Activated naive CD4-positive, alpha-beta T cell treated with anti-CD3 and anti-CD28 coated beads, Interleukin-2, amount 50 U/mL, for 24 hours (primary cell): ENCODE data around the gene S100B.
"Not testable (repeated sequence)": the region's sequence is repeated elsewhere in the genome, so short reads cannot be mapped to it uniquely, and the experiment has no call there.

ENCODE experiments used
- H3K27ac Mint-ChIP-seq: one replicate; pipeline ENCODE4 v1.8.0; 2021; ENCODE audit warnings: mild to moderate bottlenecking, mixed read lengths
- H3K27me3 Mint-ChIP-seq: one replicate; pipeline ENCODE4 v1.8.0; 2021; ENCODE audit warnings: mixed read lengths
- H3K36me3 Mint-ChIP-seq: one replicate; pipeline ENCODE4 v1.8.0; 2021; ENCODE audit warnings: mixed read lengths
- H3K4me1 Mint-ChIP-seq: one replicate; pipeline ENCODE4 v1.8.0; 2021; ENCODE audit warnings: mixed read lengths
- H3K4me3 Mint-ChIP-seq: one replicate; pipeline ENCODE4 v1.8.0; 2021; ENCODE audit warnings: mild to moderate bottlenecking, mixed read lengths
- H3K9me3 Mint-ChIP-seq: one replicate; pipeline ENCODE4 v1.8.0; 2021; ENCODE audit warnings: mixed read lengths

The S100B gene

DNA sequence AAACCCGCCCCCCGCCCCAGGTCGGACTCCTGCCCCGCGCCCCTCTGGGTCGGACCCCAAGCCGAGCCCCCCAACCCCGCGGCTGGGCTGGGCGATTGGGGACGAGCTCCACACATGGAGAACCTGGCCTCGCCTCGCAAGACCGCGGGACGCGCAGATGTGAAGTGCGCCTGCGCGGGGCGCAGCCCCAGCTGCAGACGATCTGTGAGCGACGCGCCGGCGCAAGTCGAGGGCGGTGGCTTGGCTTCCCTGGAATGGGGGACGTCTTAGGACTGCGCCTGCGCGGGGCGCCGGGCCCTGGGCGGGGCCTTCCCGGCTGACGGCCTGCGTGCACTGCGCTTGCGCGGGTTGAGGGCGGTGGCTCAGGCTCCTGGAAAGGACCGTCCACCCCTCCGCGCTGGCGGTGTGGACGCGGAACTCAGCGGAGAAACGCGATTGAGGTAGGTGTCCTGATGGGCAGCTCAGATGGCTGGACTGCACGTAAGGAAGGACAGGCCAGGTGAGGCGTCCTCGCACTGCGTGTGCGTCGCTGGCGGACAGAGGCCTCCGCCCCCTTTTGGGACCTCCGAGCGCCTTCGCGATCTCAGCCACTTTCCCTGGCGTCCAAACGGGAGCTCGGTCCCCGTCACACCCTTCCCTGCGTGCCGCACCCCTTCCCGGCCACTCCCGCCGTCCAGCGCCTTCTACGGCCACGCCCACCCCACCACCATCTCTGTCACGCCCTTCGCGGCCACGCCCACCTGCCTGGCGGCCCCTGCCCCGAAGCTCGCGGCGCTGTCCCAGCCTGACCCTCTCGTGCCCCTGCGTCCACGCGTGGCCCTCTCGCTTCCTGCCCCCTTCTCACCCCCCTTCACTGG, 30.7 kb upstream of the S100B start, which contains the start of gene PRMT2:
PRMT2 (plus strand) TSS at position 351 of the 857 bp plus-strand sequence. CDS start 1,278 bp downstream, outside the sequence.
- no peaks in the 10 kb centered on the region for H3K27me3 Mint-ChIP-seq
- H3K9me3 Mint-ChIP-seq: no peaks in the 10 kb centered on the region
- H3K36me3 Mint-ChIP-seq: peaks cover under 1% of the 10 kb centered on the region
- peak within 1 kb of the TSS; percentile 96 for H3K27ac Mint-ChIP-seq
- H3K4me3 Mint-ChIP-seq: peak within 1 kb of the TSS; percentile 96
- H3K4me1 Mint-ChIP-seq: peaks cover 81% of the 10 kb centered on the region

DNA sequence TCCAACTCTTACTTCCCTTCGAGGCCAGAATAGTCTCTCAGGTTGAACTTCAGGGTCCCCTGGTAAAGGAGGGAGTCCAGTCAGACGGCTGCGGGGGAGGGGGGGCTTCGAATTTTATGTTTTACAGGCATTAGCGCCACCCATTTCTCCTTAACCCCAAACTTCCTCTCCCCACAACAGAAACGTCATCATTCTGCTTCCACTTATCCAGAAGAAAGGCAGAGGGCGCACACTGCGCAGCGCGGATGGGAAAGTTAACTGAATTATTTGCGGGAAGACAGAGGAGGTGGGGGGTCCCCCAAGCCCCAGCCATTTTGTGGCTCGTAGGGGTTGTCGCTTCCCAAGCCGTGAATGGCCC, 30.1 kb upstream of the S100B start:
- no peaks in the 10 kb centered on the region for H3K9me3 Mint-ChIP-seq
- peak overlapping the region; percentile 72 for H3K27ac Mint-ChIP-seq
- peak overlapping the region; percentile 96 for H3K4me3 Mint-ChIP-seq
- H3K27me3 Mint-ChIP-seq: no peaks in the 10 kb centered on the region
- no peaks in the 10 kb centered on the region for H3K36me3 Mint-ChIP-seq
- H3K4me1 Mint-ChIP-seq: peaks cover 79% of the 10 kb centered on the region

DNA sequence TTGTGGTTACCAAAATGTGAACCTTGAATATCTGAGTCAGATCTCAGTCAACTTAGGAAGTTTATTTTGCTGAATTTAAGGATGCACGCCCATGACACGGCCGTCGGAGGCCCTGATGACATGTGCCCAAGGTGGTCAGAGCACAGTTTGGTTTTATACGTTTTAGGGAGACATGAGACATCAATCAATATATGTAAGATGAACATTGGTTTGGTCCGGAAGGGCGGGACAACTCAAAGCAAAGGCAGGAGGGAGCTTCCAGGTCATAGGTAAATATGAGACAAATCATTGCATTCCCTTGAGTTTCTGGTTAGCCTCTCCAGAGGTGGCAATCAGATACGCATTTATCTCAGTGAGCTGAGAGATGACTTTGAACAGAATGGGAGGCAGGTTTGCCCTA, 29.5 kb upstream of the S100B start:
- Mint-ChIP-seq H3K36me3 (no peaks in the 10 kb centered on the region), H3K4me1 (peaks cover 75% of the 10 kb centered on the region), H3K4me3 (peak overlapping the region; percentile 96), H3K27ac (peak overlapping the region; percentile 72), H3K27me3 (no peaks in the 10 kb centered on the region), H3K9me3 (no peaks in the 10 kb centered on the region)

DNA sequence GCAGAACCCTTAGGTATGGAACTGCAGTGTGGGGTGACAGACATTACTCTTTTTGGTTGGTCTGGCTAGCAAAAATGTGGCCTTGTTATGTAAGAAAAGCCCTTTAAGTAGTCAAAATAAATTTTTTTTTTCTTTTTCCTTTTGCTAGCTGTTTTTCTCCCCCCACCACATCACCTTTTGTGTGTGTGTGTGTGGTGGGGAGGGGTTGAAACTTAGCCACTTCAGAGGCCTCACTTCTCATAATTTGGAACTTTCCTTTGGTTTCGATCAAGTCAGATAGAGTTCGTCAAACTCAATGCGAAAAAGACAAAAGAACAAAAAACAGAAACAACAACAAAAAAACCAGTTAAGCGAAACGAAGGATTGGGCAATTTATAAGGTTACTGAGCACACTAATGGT, 28.7 kb upstream of the S100B start:
- Mint-ChIP-seq H3K4me3 (peak overlapping the region; percentile 73), H3K27me3 (no peaks in the 10 kb centered on the region), H3K27ac (peak overlapping the region; percentile 89), H3K4me1 (peaks cover 75% of the 10 kb centered on the region), H3K9me3 (no peaks in the 10 kb centered on the region), H3K36me3 (no peaks in the 10 kb centered on the region)

DNA sequence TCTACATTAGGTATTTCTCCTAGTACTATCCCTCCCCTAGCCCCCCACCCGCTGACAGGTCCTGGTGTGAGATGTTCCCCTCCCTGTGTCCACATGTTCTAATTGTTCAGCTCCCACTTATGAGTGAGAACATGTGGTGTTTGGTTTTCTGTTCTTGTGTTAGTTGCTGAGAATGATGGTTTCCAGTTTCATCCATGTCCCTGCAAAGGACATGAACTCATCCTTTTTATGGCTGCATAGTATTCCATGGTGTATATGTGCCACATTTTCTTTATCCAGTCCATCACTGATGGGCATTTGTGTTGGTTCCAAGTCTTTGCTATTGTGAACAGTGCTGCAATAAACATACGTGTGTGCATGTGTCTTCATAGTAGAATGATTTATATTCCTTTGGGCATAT, 26.0 kb upstream of the S100B start:
- H3K27me3 Mint-ChIP-seq, H3K36me3 Mint-ChIP-seq, H3K4me3 Mint-ChIP-seq, H3K9me3 Mint-ChIP-seq: not testable (repeated sequence)
- H3K4me1 Mint-ChIP-seq: peaks cover 75% of the 10 kb centered on the region
- peak overlapping the region; percentile 60 for H3K27ac Mint-ChIP-seq

DNA sequence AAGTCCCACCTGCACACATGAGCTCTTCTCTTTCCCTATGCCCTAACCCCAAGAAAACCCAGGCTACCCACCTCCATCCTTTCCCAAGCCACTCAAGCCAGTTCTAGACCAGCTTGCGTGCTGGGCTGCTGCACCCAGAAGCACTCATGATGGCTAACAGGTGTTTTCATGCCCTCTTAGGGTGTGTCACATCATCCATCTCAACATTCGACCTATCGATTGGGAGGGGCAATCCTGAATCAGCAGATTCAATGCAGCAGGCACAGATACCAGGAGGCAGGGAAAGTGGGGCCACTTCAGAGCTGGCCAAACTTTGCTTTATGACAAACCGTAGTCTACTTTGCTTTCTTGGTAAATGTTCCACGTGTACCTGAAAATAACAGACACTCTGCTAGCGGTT, 24.0 kb upstream of the S100B start:
- Mint-ChIP-seq H3K4me3 (no peak overlapping the region), H3K27ac (peak overlapping the region; percentile 5)

DNA sequence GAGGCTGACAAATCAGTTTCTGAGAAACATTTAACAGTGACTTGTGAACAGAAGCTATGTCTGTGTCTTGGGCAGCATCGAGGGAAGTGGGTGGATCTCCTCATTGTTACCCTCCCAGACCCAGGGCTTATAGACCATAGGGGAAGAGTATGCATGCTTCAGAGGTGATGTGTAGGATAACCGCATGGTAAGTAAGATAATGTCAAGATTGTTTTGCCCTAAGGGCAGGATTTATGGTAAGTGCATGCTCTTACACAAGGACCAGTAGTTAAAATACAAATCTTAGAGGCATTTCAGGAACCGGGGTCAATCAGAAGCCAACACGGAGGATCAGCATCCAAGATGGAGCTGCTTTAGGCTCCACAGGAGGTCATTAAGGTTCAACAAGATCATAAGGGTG, 22.8 kb upstream of the S100B start:
- no peaks in the 10 kb centered on the region for H3K27me3 Mint-ChIP-seq
- H3K36me3 Mint-ChIP-seq: no peaks in the 10 kb centered on the region
- peaks cover 72% of the 10 kb centered on the region for H3K4me1 Mint-ChIP-seq
- peaks cover 5% of the 10 kb centered on the region for H3K9me3 Mint-ChIP-seq
- no peak overlapping the region for H3K27ac Mint-ChIP-seq
- no peak overlapping the region for H3K4me3 Mint-ChIP-seq

More for the DNA sequence above, 24.0 kb upstream of the S100B start:
- Mint-ChIP-seq H3K9me3 (peaks cover 5% of the 10 kb centered on the region), H3K27me3 (no peaks in the 10 kb centered on the region), H3K4me1 (peaks cover 75% of the 10 kb centered on the region), H3K36me3 (no peaks in the 10 kb centered on the region)

DNA sequence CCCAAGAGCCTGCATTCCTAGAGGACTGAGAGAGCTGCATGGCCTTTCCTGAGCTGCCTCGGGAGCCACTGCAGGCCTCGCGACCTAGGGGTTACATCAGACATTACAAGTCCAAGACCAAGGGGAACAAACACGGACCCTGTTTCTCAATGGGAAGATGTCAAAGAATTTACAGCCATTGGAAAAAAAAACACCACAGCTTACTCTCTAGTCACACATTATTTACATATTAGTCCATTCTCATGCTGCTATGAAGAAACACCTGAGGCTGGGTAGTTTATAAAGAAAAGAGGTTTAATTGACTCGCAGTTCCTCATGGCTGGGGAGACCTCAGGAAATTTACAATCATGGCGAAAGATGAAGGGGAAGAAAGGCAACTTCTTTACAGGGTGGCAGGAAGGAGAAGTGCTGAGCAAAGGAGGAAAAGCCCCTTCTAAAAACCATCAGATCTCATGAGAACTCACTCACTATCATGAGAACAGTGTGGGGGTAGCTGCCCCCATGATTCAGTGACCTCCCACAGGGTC, 22.2 kb upstream of the S100B start:
- no peaks in the 10 kb centered on the region for H3K36me3 Mint-ChIP-seq
- H3K27me3 Mint-ChIP-seq: no peaks in the 10 kb centered on the region
- peak overlapping the region; percentile 71 for H3K27ac Mint-ChIP-seq
- no peak overlapping the region for H3K4me3 Mint-ChIP-seq
- H3K4me1 Mint-ChIP-seq: peaks cover 72% of the 10 kb centered on the region
- peaks cover 5% of the 10 kb centered on the region for H3K9me3 Mint-ChIP-seq

DNA sequence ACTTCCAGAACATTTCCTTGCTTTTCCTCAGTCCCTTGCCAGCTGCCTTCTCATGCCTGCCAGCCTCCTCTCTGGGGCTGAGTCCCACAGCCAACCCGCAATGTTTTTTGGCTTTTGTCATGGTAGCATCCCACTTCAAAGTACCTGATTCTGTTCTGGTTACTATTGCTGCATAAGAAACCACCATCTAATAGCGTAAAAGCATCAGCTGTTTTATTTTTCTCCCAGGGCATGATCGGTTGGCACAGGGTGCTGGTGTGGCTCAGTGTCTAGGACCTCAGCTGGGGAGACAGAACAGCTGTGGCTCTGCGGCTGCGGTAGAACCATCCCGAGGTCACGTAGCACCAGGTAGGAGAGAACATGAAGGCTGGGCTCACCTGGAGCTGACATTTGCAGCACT, 21.7 kb upstream of the S100B start:
- Mint-ChIP-seq H3K36me3 (no peaks in the 10 kb centered on the region), H3K27me3 (no peaks in the 10 kb centered on the region), H3K4me1 (peaks cover 76% of the 10 kb centered on the region), H3K27ac (peak overlapping the region; percentile 71), H3K9me3 (peaks cover 5% of the 10 kb centered on the region), H3K4me3 (peak overlapping the region; percentile 6)

DNA sequence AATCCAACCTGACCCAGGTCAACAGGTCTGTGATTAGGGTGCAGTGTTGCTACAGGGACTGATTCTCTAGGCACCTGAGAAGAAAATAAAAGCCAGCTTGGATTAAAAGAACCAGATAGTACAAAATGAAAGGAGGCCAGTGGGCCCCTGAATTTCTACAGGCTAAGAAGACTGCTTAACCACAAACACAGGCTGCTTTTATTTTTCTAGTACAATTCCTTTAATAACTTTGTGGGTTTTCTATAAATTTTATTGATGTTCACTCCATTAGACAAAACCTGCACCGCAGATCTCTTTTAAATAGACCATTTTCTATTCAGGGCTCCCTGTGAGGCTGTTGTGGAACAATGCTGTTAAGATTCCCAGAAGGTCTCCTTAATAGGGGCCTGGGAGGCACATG, 20.9 kb upstream of the S100B start:
- Mint-ChIP-seq H3K27me3 (no peaks in the 10 kb centered on the region), H3K4me1 (peaks cover 75% of the 10 kb centered on the region)

DNA sequence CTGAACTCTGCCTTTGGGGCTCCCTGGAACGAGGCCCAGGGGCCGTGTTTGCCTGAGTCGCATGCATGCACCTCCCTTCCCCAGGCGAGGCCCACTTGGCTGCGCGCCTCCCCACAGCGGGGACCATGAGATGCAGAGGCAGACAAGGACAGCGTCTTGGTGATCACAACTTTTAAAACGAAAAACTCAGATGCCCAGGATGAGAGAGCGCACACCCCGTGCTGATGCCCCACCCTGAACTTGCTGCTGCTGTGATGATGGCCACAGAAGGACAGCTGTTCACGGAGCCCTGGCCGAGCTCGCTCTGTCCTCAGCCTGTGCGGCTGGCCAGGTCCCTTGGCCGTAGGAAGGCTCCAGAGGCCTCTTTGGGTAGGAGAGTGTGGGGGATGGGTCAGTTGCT, 19.2 kb upstream of the S100B start:
- H3K4me3 Mint-ChIP-seq: no peak overlapping the region
- H3K4me1 Mint-ChIP-seq: peaks cover 78% of the 10 kb centered on the region
- H3K36me3 Mint-ChIP-seq: no peaks in the 10 kb centered on the region
- H3K27ac Mint-ChIP-seq: no peak overlapping the region
- peaks cover 5% of the 10 kb centered on the region for H3K9me3 Mint-ChIP-seq
- H3K27me3 Mint-ChIP-seq: no peaks in the 10 kb centered on the region

More for the DNA sequence above, 20.9 kb upstream of the S100B start:
- no peaks in the 10 kb centered on the region for H3K36me3 Mint-ChIP-seq
- H3K4me3 Mint-ChIP-seq: no peak overlapping the region
- H3K9me3 Mint-ChIP-seq: peaks cover 5% of the 10 kb centered on the region
- H3K27ac Mint-ChIP-seq: no peak overlapping the region

DNA sequence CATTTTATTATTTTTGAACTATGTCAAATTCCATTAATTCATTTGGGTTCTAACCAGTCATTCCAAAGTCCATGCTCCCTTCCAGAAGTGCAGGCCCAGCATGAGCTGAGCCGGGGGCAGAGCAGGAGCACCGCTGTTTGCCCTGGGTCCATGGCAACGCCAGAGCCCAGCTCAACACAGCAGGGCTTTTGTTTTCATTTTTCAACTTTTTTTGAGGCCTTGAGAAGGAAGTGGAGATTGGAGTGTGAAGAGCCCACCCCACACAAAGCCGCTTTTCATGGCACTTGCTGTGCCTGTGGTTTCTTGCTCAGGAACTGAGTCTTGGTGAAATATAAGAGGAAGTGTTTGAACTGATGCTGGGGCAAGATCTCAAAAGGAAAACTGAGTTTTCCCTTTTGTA, 17.3 kb upstream of the S100B start:
- H3K4me1 Mint-ChIP-seq: peaks cover 61% of the 10 kb centered on the region
- H3K4me3 Mint-ChIP-seq: peak overlapping the region; percentile 59
- peaks cover 5% of the 10 kb centered on the region for H3K9me3 Mint-ChIP-seq
- no peaks in the 10 kb centered on the region for H3K27me3 Mint-ChIP-seq
- H3K36me3 Mint-ChIP-seq: no peaks in the 10 kb centered on the region
- H3K27ac Mint-ChIP-seq: peak overlapping the region; percentile 89

DNA sequence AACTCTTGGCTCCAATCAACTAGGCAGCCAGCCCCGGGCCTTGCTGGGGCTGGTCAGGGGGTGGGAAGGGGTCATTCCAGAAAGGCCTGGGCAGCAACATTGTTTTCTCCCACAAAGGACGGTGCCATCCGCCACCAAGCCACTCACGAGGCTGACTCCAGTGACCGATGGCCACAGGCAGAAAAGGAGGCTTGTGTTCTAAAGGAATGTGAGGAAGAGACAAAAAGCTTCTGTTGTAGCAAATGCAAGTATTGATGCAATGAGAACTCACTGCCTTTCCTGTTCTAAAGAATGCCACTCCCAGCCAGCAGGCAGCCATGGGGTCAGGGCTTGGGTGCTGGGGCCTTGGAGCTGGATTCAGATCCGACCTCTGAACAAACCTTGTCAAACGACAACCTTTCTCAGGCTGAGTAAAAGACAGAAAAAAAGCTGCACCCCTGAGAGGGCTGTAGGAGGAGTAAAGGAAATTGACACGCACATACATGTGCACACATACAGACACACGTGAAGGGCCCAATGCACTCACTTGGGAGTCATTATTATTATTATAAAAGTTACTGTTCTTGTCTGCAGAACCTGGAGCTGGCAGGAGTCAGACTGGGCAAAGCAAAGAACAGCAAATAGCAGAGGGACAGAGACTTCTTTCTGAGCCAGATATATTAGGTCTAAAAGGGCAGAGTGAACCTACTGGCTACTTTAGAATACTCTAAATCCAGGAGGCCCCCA, 16.7 kb upstream of the S100B start:
- Mint-ChIP-seq H3K4me1 (peaks cover 56% of the 10 kb centered on the region), H3K27me3 (no peaks in the 10 kb centered on the region), H3K27ac (peak overlapping the region; percentile 89), H3K36me3 (no peaks in the 10 kb centered on the region), H3K4me3 (peak overlapping the region; percentile 59), H3K9me3 (peaks cover 5% of the 10 kb centered on the region)

DNA sequence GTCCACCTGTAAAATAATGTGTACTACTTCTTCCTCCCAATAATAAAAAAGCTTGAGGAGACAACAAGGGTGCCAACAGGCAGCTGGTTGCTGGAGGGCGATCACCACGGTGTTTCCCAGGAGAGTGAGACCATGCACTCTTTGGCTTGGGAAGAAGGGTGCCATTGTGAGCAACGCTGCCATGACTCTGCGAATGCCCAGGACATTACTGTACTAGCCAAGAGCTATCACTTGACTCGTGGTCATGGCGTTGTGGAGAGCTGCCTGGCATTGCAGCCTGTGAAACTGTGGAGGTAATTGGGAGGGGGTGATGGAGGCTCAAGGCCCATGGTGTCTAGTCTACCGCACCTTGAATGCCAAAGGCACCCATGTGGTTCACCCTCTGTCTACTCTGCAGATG, 16.0 kb upstream of the S100B start:
- H3K4me3 Mint-ChIP-seq: no peak overlapping the region

DNA sequence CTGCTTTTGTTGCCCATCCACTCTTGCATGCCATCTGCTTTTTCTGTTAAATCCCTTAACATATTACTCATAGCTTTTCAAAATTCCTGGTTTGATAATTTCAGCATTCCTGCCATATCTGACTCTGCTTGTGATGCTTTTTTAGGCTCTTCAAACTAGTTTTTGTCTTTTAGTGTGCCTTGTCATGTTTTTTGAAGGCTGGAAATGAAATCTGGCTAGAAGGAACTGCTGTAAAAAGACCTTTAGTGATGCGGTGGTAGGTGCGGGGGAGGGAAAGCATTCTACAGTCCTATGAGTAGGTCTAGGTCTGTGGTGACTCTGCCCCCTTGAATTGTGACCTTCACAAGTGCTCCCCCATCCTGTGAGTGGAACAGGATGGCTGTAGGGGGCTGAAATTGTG, 15.0 kb upstream of the S100B start:
- no peaks in the 10 kb centered on the region for H3K36me3 Mint-ChIP-seq
- H3K4me3 Mint-ChIP-seq: no peak overlapping the region
- H3K27ac Mint-ChIP-seq: peak overlapping the region; percentile 18
- peaks cover 52% of the 10 kb centered on the region for H3K4me1 Mint-ChIP-seq
- no peaks in the 10 kb centered on the region for H3K9me3 Mint-ChIP-seq
- H3K27me3 Mint-ChIP-seq: no peaks in the 10 kb centered on the region

More for the DNA sequence above, 16.0 kb upstream of the S100B start:
- H3K36me3 Mint-ChIP-seq: no peaks in the 10 kb centered on the region
- peak overlapping the region; percentile 33 for H3K27ac Mint-ChIP-seq
- no peaks in the 10 kb centered on the region for H3K9me3 Mint-ChIP-seq
- H3K4me1 Mint-ChIP-seq: peaks cover 57% of the 10 kb centered on the region
- H3K27me3 Mint-ChIP-seq: no peaks in the 10 kb centered on the region
